ENCODE measurements around the gene PCBP1.
A peak's percentile ranks its signal among the peaks of the same experiment; 100 is the strongest.

The PCBP1 gene

DNA sequence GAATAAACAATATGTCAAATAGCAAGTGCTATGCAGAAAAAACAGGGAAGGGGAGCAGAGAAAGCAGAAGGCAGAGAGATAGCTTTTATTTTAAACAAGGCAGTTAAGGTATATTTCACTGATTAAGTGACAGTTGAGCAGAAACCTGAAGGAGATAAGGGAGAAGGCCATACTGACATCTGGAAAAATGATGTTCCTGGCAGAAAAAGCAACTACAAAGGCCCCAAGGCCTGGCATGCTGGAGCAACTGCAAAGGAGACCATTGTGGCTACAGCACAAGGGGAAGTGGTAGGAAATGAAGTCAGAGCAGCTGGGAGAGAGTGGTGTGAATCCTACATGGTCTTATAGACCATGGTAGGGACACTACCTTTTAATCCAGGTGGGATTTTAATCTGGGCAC, 8.9 kb upstream of the PCBP1 start:
- no peak for TF ChIP-seq CTCF (IDR thresholded peaks at IDR 0.05; ENCODE audit: low read depth, low read length, missing control alignments)
- no peak for DNase-seq (ENCODE audit: low read depth)
- in situ Hi-C loops (cut with HindIII; ENCODE audit: low sequenced_read_pairs) = no loop called here
- H3K4me3 ChIP-seq (ENCODE audit: low read depth, low read length) = no peak overlapping the region

GRCh38 chr2:70080610-70081200, 6.6 kb upstream of the PCBP1 start:
- no peak overlapping the region for H3K4me3 ChIP-seq (ENCODE audit: low read depth, low read length)
- DNase-seq (ENCODE audit: low read depth) = no peak
- in situ Hi-C loops (cut with HindIII; ENCODE audit: low sequenced_read_pairs) = no loop called here
- no peak for TF ChIP-seq CTCF (IDR thresholded peaks at IDR 0.05; ENCODE audit: low read depth, low read length, missing control alignments)

- in situ Hi-C loops (cut with HindIII; ENCODE audit: low sequenced_read_pairs) = no loop called here
- no peak for TF ChIP-seq CTCF (IDR thresholded peaks at IDR 0.05; ENCODE audit: low read depth, low read length, missing control alignments)
- no peak overlapping the region for H3K4me3 ChIP-seq (ENCODE audit: low read depth, low read length)
- DNase-seq (ENCODE audit: low read depth) = no peak
Observed at GRCh38 chr2:70081221-70081620, 6.1 kb upstream of the PCBP1 start.

- TF ChIP-seq CTCF (IDR thresholded peaks at IDR 0.05; ENCODE audit: low read depth, low read length, missing control alignments) = no peak
- no peak for DNase-seq (ENCODE audit: low read depth)
- in situ Hi-C loops (cut with HindIII; ENCODE audit: low sequenced_read_pairs) = no loop called here
- H3K4me3 ChIP-seq (ENCODE audit: low read depth, low read length) = no peak overlapping the region
Observed at GRCh38 chr2:70083344-70084156, 3.7 kb upstream of the PCBP1 start.

DNA sequence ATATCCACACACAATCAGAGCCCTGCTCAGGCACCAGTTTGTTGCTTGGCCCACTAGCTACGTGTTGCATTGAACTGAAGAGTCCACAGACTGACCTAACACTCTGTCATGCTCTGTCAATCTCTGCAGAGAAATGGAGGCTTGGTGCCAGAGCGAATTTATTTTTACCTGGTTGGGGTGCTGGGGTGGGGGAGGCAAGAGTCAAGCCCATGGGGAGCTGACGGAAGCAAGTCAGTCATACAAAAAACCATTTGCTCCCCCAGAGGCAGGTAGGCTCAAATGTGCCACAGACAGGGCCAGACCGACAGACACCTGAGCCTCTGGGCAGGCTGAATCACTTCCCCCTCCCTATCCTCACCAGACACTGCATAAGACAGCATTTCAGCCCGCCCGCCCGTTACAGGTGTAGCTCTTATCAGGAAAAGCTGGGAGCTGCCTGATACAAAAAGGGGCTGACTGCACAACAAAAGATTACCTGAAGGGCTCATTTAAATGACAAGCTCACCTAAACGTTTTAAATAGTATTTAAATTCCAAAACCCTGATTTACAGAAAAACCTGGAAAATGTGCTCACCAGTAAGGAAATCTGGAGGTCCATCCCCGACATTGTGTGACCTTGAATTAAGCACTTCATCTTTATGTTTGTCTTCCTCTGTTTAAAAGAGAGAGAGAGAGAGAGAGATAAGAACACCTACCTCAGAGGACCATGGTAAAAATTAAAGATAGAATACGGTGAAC, 2.1 kb upstream of the PCBP1 start:
- no peak for TF ChIP-seq CTCF (IDR thresholded peaks at IDR 0.05; ENCODE audit: low read depth, low read length, missing control alignments)
- in situ Hi-C loops (cut with HindIII; ENCODE audit: low sequenced_read_pairs) = loop anchor here (5.0 kb wide), 1 partner anchor 168 kb away; the partner anchor contains the start of gene MXD1
- no peak for DNase-seq (ENCODE audit: low read depth)
- H3K4me3 ChIP-seq (ENCODE audit: low read depth, low read length) = no peak overlapping the region

GRCh38 chr2:70085711-70086277, 1.5 kb upstream of the PCBP1 start:
- DNase-seq (ENCODE audit: low read depth) = no peak
- in situ Hi-C loops (cut with HindIII; ENCODE audit: low sequenced_read_pairs) = loop anchor here (5.0 kb wide), 1 partner anchor 168 kb away; the partner anchor contains the start of gene MXD1
- no peak for TF ChIP-seq CTCF (IDR thresholded peaks at IDR 0.05; ENCODE audit: low read depth, low read length, missing control alignments)
- peak overlapping the region; percentile 82 for H3K4me3 ChIP-seq (ENCODE audit: low read depth, low read length)
